GM21526 (cell line): ENCODE data around the gene RIOK2.

Experiments
- ATAC-seq: cut with Tn5 transposase; IDR thresholded peaks from one replicate; pipeline ENCODE4 v1.9.1; 2021; ENCODE audit warnings: moderate library complexity; ENCODE audit not compliant: unreplicated experiment, low FRiP score

RIOK2 gene

DNA sequence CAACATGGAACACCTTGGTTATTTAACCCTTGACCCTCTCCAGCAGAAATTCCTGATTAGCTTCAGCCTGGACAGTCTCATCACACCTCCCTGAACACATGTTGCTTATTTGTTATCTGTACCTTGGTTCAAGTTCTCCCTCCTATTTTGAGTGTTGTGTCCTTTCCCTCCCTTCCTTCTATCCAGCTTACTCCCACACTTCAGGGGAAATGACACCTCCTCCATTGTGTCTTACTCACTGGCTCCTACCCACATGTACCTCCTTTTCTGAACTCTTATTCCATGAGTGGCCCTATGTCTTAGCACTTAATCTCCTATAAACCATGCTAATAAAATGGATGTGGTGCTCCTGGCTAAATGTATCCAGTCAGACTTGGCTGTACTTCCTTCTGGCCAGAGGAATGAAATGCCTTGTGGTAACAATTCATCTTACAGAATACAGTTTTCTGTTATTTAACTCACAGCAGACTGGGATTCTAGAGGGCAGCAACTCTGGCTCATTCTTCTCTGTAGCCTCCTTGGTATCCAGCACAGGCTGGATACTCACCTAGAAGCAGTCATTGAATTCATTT is 51.8 kb downstream of the RIOK2 start:
- ATAC-seq: no peak

- no peak for ATAC-seq
These were observed 55.3 kb downstream of the RIOK2 start for GRCh38 chr5:97127727-97128126.

DNA sequence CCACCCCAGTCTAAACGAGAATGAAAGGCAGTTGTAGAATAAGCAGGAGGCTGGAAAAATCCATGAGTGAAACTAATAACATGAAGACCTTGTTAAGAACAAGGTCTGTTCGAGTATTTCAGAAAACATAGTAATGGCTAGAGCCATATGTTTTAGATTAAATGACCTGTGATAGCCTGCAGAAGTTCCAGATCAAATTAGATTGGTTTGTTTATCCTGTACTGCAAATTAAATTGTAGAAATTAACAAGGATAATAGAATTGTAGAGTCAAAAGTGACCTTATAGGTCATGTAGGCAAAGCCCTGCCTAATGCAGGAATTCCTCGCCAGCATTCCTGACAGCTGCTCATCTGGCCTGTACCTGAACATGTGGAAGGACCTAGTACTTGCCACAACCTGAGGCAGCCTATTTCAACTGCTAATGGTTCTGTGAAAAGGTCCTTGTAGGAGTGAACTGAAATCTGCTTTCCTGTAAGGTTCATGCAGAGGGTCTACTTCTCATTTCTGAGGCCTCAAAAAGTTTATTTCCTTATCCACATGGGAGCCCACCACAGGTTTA is 57.8 kb downstream of the RIOK2 start:
- ATAC-seq: no peak

DNA sequence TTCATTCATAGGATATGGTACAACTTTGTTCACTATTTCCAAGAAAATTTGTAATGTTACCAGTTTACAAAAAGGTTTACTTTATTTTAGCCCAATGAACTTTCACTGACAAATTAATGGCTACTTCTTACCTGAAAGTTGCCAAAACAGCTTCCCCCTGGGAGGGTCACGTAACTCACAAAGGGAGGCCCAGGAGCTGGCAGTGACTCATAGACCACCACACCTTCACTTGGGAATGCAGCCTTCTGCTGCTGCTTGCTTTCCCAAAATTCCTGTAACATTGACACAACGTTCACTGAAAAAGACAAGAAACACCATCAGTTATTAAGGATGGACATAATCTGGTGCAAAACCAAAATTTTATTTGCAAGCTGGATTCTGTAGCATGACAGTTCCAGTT is 58.7 kb downstream of the RIOK2 start:
- no peak for ATAC-seq

DNA sequence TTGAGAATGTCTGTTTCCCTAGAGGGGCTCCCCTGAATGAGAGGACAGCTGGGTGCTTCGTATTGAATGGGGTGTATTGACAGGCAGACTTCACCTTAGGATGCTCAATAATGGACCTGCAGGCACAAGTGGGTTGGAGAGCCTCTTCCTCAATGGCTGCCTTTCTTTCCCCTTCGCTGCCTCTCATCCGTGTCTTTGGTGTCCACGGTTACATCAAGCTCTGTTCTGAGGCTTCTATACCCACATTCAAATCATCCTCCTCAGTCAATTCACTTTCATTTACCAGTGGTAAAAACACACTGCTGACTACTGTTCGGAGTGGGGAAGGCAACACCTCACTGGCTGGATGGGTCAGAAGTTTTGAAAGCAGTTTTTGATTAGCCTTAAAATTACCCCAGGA is 61.2 kb downstream of the RIOK2 start:
- no peak for ATAC-seq

GRCh38 chr5:97120195-97120594 is 62.9 kb downstream of the RIOK2 start:
- ATAC-seq: no peak

- ATAC-seq: no peak
These were observed 64.0 kb downstream of the RIOK2 start for GRCh38 chr5:97119007-97119390.

GRCh38 chr5:97118261-97119006 is 64.6 kb downstream of the RIOK2 start:
- ATAC-seq: no peak

DNA sequence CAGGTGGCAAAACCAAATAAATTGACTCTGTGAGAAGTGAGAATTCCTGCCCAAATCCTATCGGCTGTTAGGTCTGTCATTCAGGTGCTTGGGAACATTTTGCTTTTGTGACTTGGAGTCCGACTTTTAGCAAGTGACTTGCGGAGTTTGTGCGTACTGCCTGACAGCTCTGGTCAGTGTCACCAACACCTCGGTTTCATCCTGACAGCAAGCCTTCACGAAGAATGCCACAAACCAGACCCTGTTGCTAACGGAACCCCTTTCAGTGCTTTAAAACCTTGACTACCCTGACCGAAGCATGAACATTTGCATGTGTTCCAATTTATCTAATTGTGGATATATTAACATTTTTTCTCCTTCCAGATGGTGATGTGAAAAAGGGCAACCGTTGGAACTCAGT is 67.1 kb downstream of the RIOK2 start:
- ATAC-seq: no peak

- ATAC-seq: no peak
These were observed 70.8 kb downstream of the RIOK2 start for GRCh38 chr5:97112230-97112629.

DNA sequence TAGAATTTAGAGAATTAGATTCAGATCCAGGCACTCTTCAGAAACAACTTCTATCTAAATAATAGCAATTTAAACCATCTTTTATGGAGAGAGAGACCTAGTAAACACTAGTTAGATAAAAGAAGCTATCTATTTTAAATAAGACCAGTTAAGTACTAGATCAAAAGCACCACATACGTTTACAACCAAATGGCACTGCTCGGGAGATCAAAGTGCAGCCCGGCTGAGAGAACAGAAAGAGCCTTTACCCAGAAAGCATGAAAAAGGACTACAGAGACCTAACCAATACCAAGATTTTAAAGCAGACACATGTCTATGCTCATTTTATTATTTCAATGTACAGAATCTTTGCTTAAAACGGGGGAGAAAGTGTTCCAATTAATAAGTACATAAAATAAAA is 71.4 kb downstream of the RIOK2 start:
- ATAC-seq: no peak

DNA sequence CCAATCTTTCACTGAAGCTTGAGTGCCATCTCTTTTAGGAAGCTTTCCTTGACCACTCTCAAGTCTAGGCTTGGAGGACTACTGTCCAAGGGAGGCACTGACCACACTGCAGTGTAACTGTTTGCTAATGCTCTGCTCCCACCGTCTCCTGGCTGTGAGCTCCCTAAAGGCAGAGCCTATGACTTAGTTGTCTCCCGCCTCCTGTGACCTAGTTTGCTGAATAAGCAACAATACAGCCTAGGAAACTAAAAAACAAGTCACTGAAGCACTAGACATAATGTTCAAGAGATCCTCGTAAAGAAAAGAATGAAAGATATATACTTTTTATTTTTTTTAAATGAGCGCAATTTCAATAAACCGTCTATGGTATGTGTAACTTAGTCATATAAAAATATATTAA is 72.0 kb downstream of the RIOK2 start:
- ATAC-seq: no peak
